B cell (primary cell): ENCODE data around the gene MYLK4.

Source experiments
- CTCF ChIP-seq: fragments of 200-600 bp; IDR thresholded peaks from one replicate; pipeline ENCODE4 v1.8.0; 2022; ENCODE audit warnings: antibody characterized with exemption, mild to moderate bottlenecking
- EZH2 ChIP-seq: IDR thresholded peaks from 2 replicates; pipeline ENCODE4 v1.6.1; 2012; ENCODE audit warnings: borderline replicate concordance, low read depth, mild to moderate bottlenecking, moderate library complexity, low read length; ENCODE audit not compliant: insufficient read depth, poor library complexity, severe bottlenecking

GRCh38 chr6:2732503-2733089, 18.1 kb downstream of the MYLK4 start:
- TF ChIP-seq CTCF (no peak), EZH2 (no peak)
